GM19467 (cell line): ENCODE results near the gene DSCAM.

Source experiments
- ATAC-seq: cut with Tn5 transposase; IDR thresholded peaks from one replicate; pipeline ENCODE4 v1.9.1; 2021; ENCODE audit warnings: mild to moderate bottlenecking, moderate library complexity; ENCODE audit not compliant: unreplicated experiment

The DSCAM gene

GRCh38 chr21:39965026-39965425, 881.9 kb downstream of the DSCAM start:
- no peak for ATAC-seq

- ATAC-seq = no peak
These were observed 885.7 kb downstream of the DSCAM start for GRCh38 chr21:39961251-39961650.
